NCI-H2171 treated with DMSO at 0.1 percent for 48 hours (cell line): ENCODE data around the gene CASD1.
A peak's percentile ranks its signal among the peaks of the same experiment; 100 is the strongest.

ENCODE experiments used
- DNase-seq: peaks from one replicate; lab custom pipeline; 2025; lab: John Stamatoyannopoulos, UW

The CASD1 gene

GRCh38 chr7:94509264-94509886, at the start of gene CASD1:
TSS of gene CASD1 (plus strand) at chr7:94509809. CDS start at chr7:94510085, 276 bp downstream.
- peak; percentile 63 for DNase-seq

- no peak for DNase-seq
Observed at GRCh38 chr7:94466516-94466915, 43.1 kb upstream of the CASD1 start.

GRCh38 chr7:94471604-94472003, 38.0 kb upstream of the CASD1 start:
- DNase-seq = no peak

- no peak for DNase-seq
Observed at GRCh38 chr7:94472608-94473007, 37.0 kb upstream of the CASD1 start.

GRCh38 chr7:94476251-94476840, 33.3 kb upstream of the CASD1 start:
- no peak for DNase-seq

GRCh38 chr7:94477878-94478277, 31.7 kb upstream of the CASD1 start:
- DNase-seq = no peak

GRCh38 chr7:94478648-94479214, 30.9 kb upstream of the CASD1 start:
- DNase-seq = no peak

- no peak for DNase-seq
Observed at GRCh38 chr7:94481279-94481678, 28.3 kb upstream of the CASD1 start.

- DNase-seq = no peak
Observed at GRCh38 chr7:94482796-94483195, 26.8 kb upstream of the CASD1 start.

GRCh38 chr7:94483843-94484242, 25.8 kb upstream of the CASD1 start:
- no peak for DNase-seq

- DNase-seq = no peak
Observed at GRCh38 chr7:94486216-94486615, 23.4 kb upstream of the CASD1 start.

GRCh38 chr7:94491410-94491809, 18.2 kb upstream of the CASD1 start:
- DNase-seq = no peak

- DNase-seq = no peak
Observed at GRCh38 chr7:94492601-94493000, 17.0 kb upstream of the CASD1 start.

- DNase-seq = no peak
Observed at GRCh38 chr7:94497874-94498670, 11.5 kb upstream of the CASD1 start.

GRCh38 chr7:94498918-94499317, 10.7 kb upstream of the CASD1 start:
- no peak for DNase-seq

GRCh38 chr7:94507462-94507861, 2.1 kb upstream of the CASD1 start:
- no peak for DNase-seq

GRCh38 chr7:94507962-94508361, 1.6 kb upstream of the CASD1 start:
- DNase-seq = no peak

- DNase-seq = peak; percentile 72
Observed at GRCh38 chr7:94509887-94510581, 425 bp downstream of the CASD1 start.

GRCh38 chr7:94510582-94511496, 1.2 kb downstream of the CASD1 start:
- DNase-seq = peak; percentile 72

GRCh38 chr7:94511718-94512117, 2.1 kb downstream of the CASD1 start:
- DNase-seq = peak; percentile 52
